ENCODE measurements around the gene LSS. TPM values are rescaled to one million over a fixed set of nuclear protein-coding genes. Genes with fewer than 3 reads are reported as not detected.
"Not testable (repeated sequence)": the region's sequence is repeated elsewhere in the genome, so short reads cannot be mapped to it uniquely, and the experiment has no call there.

The LSS gene
- total and polyA plus RNA-seq, 2 experiments from 2014 or later = 55.0 to 237 TPM

DNA sequence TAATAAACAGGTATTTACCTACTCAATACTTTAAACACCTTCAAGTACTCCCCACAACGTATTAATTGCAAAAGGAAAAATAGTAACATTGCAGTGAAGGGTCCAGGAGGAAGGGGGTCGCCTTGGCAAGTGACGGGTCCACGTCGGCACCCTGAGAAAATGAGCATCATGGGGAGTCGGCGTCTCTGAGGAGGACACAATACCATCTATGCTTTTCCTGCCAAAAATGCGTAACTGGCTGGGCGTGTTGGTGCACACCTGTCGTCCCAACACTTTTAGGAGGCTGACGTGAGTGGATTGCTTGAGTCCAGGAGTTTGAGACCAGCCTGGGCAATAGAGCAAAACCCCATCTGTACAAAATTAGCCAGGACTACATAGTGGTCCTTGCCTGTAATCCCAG is 80.5 kb downstream of the LSS start (continued):
- TF ChIP-seq, protein P1, sequence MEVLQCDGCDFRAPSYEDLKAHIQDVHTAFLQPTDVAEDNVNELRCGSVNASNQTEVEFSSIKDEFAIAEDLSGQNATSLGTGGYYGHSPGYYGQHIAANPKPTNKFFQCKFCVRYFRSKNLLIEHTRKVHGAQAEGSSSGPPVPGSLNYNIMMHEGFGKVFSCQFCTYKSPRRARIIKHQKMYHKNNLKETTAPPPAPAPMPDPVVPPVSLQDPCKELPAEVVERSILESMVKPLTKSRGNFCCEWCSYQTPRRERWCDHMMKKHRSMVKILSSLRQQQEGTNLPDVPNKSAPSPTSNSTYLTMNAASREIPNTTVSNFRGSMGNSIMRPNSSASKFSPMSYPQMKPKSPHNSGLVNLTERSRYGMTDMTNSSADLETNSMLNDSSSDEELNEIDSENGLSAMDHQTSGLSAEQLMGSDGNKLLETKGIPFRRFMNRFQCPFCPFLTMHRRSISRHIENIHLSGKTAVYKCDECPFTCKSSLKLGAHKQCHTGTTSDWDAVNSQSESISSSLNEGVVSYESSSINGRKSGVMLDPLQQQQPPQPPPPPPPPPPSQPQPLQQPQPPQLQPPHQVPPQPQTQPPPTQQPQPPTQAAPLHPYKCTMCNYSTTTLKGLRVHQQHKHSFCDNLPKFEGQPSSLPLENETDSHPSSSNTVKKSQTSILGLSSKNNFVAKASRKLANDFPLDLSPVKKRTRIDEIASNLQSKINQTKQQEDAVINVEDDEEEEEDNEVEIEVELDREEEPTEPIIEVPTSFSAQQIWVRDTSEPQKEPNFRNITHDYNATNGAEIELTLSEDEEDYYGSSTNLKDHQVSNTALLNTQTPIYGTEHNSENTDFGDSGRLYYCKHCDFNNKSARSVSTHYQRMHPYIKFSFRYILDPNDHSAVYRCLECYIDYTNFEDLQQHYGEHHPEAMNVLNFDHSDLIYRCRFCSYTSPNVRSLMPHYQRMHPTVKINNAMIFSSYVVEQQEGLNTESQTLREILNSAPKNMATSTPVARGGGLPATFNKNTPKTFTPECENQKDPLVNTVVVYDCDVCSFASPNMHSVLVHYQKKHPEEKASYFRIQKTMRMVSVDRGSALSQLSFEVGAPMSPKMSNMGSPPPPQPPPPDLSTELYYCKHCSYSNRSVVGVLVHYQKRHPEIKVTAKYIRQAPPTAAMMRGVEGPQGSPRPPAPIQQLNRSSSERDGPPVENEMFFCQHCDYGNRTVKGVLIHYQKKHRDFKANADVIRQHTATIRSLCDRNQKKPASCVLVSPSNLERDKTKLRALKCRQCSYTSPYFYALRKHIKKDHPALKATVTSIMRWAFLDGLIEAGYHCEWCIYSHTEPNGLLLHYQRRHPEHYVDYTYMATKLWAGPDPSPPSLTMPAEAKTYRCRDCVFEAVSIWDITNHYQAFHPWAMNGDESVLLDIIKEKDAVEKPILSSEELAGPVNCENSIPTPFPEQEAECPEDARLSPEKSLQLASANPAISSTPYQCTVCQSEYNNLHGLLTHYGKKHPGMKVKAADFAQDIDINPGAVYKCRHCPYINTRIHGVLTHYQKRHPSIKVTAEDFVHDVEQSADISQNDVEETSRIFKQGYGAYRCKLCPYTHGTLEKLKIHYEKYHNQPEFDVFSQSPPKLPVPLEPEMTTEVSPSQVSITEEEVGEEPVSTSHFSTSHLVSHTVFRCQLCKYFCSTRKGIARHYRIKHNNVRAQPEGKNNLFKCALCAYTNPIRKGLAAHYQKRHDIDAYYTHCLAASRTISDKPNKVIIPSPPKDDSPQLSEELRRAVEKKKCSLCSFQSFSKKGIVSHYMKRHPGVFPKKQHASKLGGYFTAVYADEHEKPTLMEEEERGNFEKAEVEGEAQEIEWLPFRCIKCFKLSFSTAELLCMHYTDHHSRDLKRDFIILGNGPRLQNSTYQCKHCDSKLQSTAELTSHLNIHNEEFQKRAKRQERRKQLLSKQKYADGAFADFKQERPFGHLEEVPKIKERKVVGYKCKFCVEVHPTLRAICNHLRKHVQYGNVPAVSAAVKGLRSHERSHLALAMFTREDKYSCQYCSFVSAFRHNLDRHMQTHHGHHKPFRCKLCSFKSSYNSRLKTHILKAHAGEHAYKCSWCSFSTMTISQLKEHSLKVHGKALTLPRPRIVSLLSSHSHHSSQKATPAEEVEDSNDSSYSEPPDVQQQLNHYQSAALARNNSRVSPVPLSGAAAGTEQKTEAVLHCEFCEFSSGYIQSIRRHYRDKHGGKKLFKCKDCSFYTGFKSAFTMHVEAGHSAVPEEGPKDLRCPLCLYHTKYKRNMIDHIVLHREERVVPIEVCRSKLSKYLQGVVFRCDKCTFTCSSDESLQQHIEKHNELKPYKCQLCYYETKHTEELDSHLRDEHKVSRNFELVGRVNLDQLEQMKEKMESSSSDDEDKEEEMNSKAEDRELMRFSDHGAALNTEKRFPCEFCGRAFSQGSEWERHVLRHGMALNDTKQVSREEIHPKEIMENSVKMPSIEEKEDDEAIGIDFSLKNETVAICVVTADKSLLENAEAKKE (CRISPR knock-in tag; IDR thresholded peaks at IDR 0.05) = no peak
- TF ChIP-seq EZH2 (IDR thresholded peaks at IDR 0.05; ENCODE audit: low read depth, unreplicated experiment) = no peak
- no peak for TF ChIP-seq CREB1 (CRISPR knock-in tag; IDR thresholded peaks at IDR 0.05; ENCODE audit: low read depth)
- no peak for TF ChIP-seq EZH2phosphoT487 (IDR thresholded peaks at IDR 0.05; ENCODE audit: unreplicated experiment)
- TF ChIP-seq, protein P2, sequence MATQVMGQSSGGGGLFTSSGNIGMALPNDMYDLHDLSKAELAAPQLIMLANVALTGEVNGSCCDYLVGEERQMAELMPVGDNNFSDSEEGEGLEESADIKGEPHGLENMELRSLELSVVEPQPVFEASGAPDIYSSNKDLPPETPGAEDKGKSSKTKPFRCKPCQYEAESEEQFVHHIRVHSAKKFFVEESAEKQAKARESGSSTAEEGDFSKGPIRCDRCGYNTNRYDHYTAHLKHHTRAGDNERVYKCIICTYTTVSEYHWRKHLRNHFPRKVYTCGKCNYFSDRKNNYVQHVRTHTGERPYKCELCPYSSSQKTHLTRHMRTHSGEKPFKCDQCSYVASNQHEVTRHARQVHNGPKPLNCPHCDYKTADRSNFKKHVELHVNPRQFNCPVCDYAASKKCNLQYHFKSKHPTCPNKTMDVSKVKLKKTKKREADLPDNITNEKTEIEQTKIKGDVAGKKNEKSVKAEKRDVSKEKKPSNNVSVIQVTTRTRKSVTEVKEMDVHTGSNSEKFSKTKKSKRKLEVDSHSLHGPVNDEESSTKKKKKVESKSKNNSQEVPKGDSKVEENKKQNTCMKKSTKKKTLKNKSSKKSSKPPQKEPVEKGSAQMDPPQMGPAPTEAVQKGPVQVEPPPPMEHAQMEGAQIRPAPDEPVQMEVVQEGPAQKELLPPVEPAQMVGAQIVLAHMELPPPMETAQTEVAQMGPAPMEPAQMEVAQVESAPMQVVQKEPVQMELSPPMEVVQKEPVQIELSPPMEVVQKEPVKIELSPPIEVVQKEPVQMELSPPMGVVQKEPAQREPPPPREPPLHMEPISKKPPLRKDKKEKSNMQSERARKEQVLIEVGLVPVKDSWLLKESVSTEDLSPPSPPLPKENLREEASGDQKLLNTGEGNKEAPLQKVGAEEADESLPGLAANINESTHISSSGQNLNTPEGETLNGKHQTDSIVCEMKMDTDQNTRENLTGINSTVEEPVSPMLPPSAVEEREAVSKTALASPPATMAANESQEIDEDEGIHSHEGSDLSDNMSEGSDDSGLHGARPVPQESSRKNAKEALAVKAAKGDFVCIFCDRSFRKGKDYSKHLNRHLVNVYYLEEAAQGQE (IDR thresholded peaks at IDR 0.05; ENCODE audit: unreplicated experiment) = no peak
- no peak for TF ChIP-seq JUNB (IDR thresholded peaks at IDR 0.05; ENCODE audit: unreplicated experiment)

DNA sequence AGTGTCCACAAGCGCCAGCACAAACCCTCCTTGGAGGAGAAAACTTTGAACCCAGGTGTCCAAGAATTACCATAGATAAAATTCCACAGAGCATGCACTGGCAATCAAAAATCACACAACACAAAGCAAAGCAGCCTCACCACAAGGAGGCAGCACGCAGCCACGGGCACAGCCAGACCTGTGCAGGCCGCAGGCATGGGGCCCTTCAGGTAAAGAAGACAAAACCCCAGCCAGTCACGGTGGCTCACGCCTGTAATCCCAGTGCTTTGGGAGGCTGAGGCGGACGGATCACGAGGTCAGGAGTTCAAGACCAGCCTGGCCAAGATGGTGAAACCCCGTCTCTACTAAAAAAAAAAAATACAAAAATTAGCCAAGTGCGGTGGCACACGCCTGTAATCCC is 81.1 kb downstream of the LSS start:
- TF ChIP-seq CTCF (conservative IDR thresholded peaks at IDR 0.05; ENCODE audit: low read depth in 2 of 2) = peak; percentile 82 to 91
- H3K9me3 Mint-ChIP-seq; H3K36me3 Mint-ChIP-seq (ENCODE audit: low read depth); H3K36me3 ChIP-seq (ENCODE audit: insufficient read depth); H4K20me1 ChIP-seq (replicated peaks; ENCODE audit: insufficient read depth); H3K4me2 ChIP-seq; H3K9me2 ChIP-seq (ENCODE audit: insufficient read depth); H3K4me1 ChIP-seq (ENCODE audit: insufficient read depth); H3K79me2 ChIP-seq (replicated peaks; ENCODE audit: insufficient read depth); H3K27me3 ChIP-seq (ENCODE audit: insufficient read depth); H3F3A ChIP-seq (replicated peaks; ENCODE audit: low read depth); H3K27me3 Mint-ChIP-seq (ENCODE audit: insufficient read depth, low read depth, poor library complexity); H2AFZ ChIP-seq; H3K4me3 ChIP-seq; H3K27ac Mint-ChIP-seq; H3K4me3 Mint-ChIP-seq: not testable (repeated sequence)
- peaks cover 19% of the 10 kb centered on the region for H3K4me1 Mint-ChIP-seq
- ATAC-seq (peak; percentile 67), DNase-seq (ENCODE audit: low spot score) (peak; percentile 83)
- peak overlapping the region; percentile 64; the same call in 1 of the 2 replicates for H3K27ac ChIP-seq (ENCODE audit: low read depth)
